Hepatocyte (in vitro differentiated cells): ENCODE measurements around the gene SH2D7.
"Not testable (repeated sequence)": the region's sequence is repeated elsewhere in the genome, so short reads cannot be mapped to it uniquely, and the experiment has no call there.

Source experiments
- EZH2 ChIP-seq: fragments of 200-600 bp; sonication (generic); IDR thresholded peaks from 2 replicates; pipeline ENCODE4 v1.6.1; 2016; ENCODE audit warnings: antibody characterized with exemption, mild to moderate bottlenecking, borderline replicate concordance
- TF ChIP-seq, protein P1 (sequence below): fragments of 200-600 bp; sonication (generic); IDR thresholded peaks from 2 replicates; pipeline ENCODE4 v1.5.1; 2016; ENCODE audit warnings: antibody characterized with exemption, mild to moderate bottlenecking; ENCODE audit not compliant: poor library complexity

DNA sequence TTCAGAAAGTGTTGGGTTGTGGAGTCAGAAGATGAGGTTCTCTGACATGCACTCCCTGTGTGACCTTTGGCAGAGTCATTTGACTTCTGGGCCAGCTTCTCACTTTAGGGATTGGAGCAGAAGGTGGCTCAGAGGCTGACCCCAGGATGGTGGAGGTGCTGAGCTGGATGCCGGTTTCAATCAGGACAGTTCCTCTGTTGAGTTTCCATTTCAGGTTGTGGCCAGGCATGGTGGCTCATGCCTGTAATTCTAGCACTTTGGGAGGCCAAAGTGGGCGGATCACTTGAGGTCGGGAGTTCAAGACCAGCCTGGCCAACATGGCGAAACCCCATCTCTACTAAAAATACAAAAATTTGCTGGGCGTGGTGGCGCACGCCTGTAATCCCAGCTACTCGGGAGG is 58.7 kb downstream of the SH2D7 start:
- TF ChIP-seq, protein P1, sequence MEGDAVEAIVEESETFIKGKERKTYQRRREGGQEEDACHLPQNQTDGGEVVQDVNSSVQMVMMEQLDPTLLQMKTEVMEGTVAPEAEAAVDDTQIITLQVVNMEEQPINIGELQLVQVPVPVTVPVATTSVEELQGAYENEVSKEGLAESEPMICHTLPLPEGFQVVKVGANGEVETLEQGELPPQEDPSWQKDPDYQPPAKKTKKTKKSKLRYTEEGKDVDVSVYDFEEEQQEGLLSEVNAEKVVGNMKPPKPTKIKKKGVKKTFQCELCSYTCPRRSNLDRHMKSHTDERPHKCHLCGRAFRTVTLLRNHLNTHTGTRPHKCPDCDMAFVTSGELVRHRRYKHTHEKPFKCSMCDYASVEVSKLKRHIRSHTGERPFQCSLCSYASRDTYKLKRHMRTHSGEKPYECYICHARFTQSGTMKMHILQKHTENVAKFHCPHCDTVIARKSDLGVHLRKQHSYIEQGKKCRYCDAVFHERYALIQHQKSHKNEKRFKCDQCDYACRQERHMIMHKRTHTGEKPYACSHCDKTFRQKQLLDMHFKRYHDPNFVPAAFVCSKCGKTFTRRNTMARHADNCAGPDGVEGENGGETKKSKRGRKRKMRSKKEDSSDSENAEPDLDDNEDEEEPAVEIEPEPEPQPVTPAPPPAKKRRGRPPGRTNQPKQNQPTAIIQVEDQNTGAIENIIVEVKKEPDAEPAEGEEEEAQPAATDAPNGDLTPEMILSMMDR, result not testable (repeated sequence)
- not testable (repeated sequence) for TF ChIP-seq EZH2
